NCI-H226 (cell line): ENCODE results near the gene STARD5.

Experiments
- DNase-seq: peaks from one replicate; pipeline ENCODE4 v3.0.0-alpha.2; 2015

The STARD5 gene

GRCh38 chr15:81289910-81290309 is 34.0 kb downstream of the STARD5 start:
- DNase-seq = peak; percentile 39

DNA sequence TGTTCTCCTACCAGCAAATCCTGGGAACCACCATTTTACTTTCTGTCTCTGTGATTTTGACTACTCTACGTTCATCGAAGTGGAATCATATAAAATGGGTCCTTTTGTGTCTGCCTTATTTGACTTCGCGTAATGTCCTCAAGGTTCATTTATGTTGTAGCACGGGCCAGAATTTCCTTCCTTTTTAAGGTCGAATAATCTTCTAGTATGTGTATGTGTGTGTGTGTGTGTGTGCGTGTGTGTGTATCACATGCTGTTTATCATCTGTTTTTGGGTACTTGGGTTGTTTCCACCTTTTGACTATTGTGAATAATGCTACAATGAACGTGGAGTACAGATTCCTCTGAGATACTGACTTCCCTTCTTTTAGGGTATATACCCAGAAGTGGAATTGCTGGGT is 35.3 kb downstream of the STARD5 start:
- no peak for DNase-seq

- no peak for DNase-seq
Observed at GRCh38 chr15:81288040-81288439, 35.9 kb downstream of the STARD5 start.

DNA sequence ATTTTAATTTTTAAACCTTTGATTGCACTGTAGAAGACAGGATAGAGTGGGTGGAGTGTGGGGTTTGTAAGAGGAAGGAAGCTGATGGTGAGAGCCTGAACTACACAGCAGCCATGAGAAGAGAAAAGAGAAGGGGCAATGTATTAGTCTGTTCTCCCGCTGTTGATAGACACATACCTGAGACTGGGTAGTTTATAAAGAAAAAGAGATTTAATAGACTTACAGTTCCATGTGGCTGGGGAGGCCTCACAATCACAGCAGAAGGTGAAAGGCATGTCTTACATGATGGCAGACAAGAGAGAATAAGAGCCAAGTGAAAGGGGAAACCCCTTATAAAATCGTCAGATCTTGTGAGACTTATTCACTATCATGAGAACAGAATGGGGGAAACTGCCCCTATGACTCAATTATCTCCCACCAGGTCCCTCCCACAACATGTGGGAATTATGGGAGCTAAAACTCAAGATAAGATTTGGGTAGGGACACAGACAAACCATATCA is 37.3 kb downstream of the STARD5 start:
- DNase-seq = no peak

DNA sequence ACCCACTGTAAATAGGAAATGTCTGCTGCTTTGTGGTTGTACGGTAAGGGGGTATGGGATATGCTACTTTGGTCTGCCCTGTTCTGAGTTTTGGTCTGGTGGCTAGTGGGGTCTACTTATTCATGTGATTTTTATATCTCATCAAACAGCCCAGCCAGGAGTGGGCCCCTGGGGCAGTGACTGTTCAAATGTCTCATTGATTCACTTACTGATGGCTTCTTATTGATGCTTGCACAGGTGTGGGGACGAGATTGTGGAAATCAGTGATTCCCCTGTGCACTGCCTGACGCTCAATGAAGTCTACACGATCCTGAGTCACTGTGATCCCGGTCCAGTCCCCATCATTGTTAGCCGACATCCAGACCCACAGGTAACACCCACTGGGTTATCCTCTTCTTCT is 38.5 kb downstream of the STARD5 start:
- DNase-seq = no peak

DNA sequence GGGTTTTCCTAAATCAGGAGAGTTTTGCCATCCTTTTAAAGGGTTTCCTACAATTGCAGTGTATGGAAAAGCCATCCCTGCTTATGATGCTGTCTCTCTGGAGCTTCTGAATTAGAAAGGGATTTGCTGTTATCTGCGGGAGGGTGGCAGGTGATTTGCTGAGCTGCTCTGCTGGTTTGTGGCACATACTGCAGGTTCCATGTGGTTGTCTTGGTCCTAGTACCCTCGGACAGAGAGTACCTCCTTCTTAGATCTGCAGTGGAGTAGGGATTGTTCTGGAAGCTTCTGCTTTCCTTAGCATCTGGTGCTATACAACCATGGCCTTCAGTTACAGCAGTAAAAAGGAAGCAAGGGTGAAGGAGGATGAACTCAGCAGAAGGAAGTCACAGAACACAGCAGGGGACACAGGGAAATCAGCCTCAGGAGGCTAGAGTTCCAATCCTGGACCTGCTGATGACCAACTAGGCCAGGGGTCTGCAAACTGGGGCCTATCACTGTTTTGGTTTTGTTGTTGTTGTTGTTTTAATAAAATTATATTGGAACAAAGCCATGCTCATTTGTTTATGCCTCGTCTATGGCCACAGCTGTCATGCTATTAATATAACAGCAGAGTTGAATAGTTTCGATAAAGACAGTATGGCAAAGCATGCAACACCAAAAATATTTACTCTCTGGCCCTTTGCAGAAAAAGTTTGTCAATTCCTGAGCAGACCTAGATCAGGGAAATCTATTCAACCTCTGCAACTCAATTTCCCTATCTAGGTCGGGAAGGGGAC is 39.5 kb downstream of the STARD5 start:
- DNase-seq = no peak

GRCh38 chr15:81282911-81283310 is 41.0 kb downstream of the STARD5 start:
- no peak for DNase-seq

- DNase-seq = no peak
Observed at GRCh38 chr15:81282606-81282895, 41.4 kb downstream of the STARD5 start.

DNA sequence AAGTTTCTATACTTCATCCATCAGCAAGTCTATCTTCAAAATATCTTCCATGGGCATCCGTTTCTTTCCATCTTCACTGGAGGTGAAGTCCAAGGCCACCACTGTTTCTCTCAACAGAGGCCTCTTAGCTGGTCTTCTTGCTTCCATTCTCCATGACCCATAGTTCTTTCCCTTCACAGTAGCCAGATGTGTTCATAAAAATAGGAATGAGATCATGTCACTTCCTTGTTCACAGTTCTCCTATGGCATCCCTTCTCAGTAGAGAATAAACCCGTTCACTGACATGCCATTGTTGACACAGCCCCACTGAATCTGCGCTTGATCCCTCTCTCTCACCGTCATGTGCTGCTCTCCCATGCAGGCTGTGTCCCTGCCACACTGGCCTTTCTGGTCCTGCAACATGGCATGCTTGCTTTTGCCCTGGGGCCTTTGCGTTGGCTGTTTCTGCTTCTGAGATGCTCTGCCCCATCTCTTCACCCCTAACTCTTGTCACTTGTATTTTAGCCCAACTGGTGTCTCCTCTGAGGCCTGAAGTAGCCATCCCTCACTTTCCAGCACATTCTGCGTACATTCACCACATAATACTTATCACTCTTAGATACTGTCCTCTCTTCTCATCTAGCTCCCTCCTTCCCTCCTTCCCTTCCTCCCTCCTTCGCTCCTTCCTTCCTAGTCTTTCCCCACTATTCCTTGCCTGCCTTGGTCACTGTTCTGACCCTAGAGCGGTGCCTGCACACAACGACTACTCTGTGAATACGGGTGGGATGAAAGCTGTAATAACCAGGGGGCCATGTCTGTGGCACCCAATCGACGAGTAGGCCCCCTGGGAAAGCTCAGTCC is 42.0 kb downstream of the STARD5 start:
- no peak for DNase-seq

GRCh38 chr15:81281456-81281735 is 42.5 kb downstream of the STARD5 start:
- DNase-seq = no peak

DNA sequence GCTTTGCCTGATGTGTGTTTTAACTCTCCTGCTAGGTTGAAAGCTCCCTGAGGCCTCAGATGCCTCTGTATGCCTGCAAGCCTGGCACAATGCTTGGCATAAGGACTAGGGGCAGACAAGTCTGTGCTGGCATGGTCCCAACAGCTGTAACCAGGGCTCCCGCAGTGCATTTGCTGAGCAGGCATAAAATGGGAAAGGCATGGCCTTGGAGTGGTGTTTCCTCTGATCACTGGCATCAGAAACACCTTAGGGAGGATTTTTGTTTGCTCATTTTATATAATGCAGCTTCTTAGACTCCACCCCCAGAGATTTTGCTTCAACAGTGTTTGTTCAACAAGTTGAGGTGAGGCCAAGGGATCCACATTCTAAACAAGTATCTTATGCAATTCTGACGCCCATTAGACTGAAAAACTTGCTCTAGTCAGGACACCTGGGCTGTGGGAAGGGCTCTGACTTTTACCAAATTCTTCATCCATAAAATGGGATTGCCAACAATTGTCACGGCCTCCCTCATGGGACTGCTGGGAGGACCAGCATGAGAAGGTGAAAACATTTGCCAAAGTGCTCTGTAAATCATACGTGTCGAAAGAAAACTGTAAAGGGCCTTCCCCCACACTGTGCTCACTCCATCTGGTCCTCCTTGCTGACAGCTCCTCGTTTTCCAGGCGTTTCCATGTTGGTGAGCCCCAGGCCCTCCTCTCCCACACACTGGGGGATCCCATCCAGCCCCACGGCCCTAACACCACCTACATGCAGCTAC is 43.1 kb downstream of the STARD5 start:
- DNase-seq = no peak

DNA sequence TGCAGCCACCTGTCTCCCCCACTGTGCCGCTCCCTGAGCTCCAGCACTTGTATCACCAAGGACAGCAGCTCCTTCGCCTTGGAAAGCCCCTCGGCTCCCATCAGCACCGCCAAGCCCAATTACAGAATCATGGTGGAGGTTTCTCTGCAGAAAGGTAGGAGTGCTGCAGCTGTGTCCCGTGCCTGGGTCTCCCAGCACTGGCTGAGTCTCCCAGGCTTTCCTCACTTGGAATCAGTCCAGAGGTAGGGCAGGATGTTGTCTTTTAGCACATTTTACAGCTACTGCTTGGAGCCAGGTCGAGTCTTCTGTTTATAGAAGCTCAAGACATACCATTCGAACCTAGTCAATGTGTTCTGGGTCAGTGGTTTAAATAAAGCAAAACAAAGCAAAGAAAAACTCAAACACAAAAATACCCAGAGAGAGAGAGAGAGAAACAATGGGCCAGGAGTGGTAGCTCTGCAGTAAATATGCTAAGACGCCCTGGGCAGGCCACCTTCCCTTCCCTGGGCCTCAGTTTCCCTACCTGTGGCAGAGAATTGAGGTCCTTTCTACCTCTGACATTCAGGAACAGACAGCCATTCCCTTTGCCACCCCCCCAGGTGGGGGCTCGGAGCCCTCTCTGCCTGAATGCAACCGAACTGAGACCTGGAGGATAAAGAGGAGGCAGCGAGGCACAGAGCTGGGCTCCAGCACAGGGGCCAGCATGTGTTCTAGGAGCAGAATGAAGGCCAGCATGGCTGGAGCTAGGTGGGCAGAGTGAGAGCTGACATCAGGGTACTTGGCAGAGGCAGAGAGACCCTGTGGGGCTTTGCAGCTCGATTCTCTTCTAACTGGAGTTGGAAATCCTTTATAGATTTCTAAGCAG is 44.1 kb downstream of the STARD5 start:
- DNase-seq = no peak

DNA sequence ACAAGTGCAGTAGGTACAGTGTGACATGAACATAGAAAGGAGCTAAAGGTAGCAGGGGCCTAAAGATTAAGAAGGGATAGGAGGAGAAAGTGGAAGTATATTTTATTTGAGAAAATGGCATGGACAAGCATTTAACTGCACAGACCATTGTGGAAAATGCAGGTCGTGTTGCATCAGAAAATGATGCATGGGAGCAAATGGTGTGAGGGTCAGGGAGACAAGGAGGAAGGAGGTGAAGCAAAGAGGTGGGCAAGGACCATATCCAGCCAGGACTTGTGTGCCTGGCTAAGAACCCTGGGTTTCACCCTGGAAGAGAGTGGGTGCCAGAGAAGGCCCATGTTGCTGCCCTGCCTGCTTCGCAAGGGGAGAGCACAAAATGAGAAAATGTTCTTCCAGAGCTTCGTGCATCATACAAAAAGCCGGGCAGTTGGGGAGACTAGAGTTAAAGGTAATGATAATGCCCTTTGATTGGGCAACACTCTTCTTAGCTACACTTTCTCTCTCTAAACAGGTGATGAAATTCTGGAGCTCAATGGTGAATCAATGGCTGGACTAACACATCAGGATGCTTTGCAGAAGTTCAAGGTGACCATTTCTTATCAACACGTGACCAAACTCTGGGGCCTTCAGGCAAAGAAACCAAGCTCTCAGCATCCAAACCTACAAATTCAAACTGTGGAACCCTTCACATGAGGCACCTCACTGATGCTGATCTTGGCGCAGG is 45.5 kb downstream of the STARD5 start:
- no peak for DNase-seq

- no peak for DNase-seq
Observed at GRCh38 chr15:81277851-81278250, 46.1 kb downstream of the STARD5 start.

- no peak for DNase-seq
Observed at GRCh38 chr15:81276967-81277366, 47.0 kb downstream of the STARD5 start.

DNA sequence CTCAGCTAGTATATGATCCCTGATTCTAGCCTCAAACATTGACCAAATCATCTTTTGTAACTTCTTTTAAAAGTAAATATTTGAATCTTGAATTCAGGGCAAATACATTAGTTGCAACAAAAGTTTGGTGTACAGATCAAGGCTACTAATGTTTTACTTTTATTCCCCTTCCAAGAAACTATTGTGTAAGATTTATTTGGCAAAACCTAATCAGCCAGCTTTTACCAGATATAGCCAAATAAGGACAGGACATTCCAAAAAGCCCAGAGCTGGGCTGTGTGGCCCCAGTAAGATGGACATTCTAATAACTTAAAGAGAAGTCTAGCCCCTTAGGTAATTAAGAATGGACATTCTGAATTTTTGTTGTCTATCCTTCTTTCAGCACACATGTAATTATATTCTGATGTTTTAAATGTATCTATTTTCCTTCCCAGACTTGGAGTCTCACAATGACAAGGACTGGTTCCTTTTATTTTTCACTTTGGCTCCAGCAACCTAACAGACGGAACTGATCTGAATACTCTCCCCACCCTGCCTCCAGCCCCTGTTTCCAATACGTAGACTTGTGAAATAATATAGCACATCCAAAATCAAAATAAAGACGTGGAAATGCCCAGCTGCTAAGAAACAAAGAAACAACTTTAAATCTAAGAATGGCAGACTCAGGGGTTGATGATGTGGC is 48.1 kb downstream of the STARD5 start:
- no peak for DNase-seq

GRCh38 chr15:81274931-81275707 is 48.8 kb downstream of the STARD5 start:
- peak; percentile 76 for DNase-seq

GRCh38 chr15:81274255-81274654 is 49.7 kb downstream of the STARD5 start:
- DNase-seq = no peak

DNA sequence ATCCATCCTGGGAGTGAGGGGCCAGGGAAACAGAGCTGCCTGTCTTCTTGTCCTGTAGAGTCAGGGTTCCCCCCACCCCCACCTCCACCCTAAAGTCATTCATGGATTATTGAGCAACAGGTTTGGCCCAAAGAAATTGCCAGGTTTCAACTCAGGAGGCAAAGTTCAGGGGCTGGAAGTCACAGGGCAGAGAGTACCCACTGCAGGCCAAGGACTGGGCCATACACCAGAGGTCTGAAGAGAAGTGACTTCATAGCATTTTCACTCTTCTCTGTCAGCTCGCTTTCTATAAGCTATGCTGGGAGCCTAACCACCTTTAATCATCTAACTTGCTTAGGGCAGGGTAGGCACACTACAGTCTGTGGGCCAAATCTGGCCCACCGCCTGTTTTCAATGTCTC is 50.1 kb downstream of the STARD5 start:
- DNase-seq = no peak

- DNase-seq = no peak
Observed at GRCh38 chr15:81273200-81273599, 50.7 kb downstream of the STARD5 start.
